ENCODE results near the gene PMM2. TPM values are rescaled to one million over a fixed set of nuclear protein-coding genes. Genes with fewer than 3 reads are reported as not detected.
A peak's percentile ranks its signal among the peaks of the same experiment; 100 is the strongest.

Gene PMM2
- total RNA-seq, 1 experiment from 2014 or later, result 53.8 TPM

GRCh38 chr16:8850279-8850885, 52.7 kb downstream of the PMM2 start:
- ATAC-seq (peak; percentile 13; the same call in 1 of the 2 replicates), DNase-seq (ENCODE audit: low spot score) (peak; percentile 11)
- no peaks in the 10 kb centered on the region for H3K27me3 Mint-ChIP-seq (ENCODE audit: low read depth)
- TF ChIP-seq TEAD1 (CRISPR knock-in tag; IDR thresholded peaks at IDR 0.05) (no peak), RELA (CRISPR knock-in tag; IDR thresholded peaks at IDR 0.05; ENCODE audit: borderline replicate concordance) (no peak), GABPB1 (CRISPR knock-in tag; IDR thresholded peaks at IDR 0.05) (peak; percentile 79), FOXP1 (CRISPR knock-in tag; IDR thresholded peaks at IDR 0.05; ENCODE audit: borderline replicate concordance) (no peak)
- H3K36me3 Mint-ChIP-seq, result peaks cover 51% of the 10 kb centered on the region
- H3K4me1 Mint-ChIP-seq, result peaks cover 45% of the 10 kb centered on the region
- POLR2A ChIA-PET, result no interaction called here
- H3K27ac Mint-ChIP-seq, result peak overlapping the region; percentile 93
- H3K9me3 Mint-ChIP-seq, result no peaks in the 10 kb centered on the region
- CTCF ChIA-PET, result interaction anchor here (2.3 to 3.4 kb wide), 2 partner anchors 19 to 30 kb away, joined by 8 to 9 read pairs; partner anchors contain the start of gene CARHSP1
- no peak overlapping the region for H3K4me3 Mint-ChIP-seq

- Mint-ChIP-seq H3K4me3 (no peak overlapping the region), H3K9me3 (no peaks in the 10 kb centered on the region), H3K4me1 (peaks cover 52% of the 10 kb centered on the region), H3K27ac (peak overlapping the region; percentile 79), H3K27me3 (ENCODE audit: low read depth) (no peaks in the 10 kb centered on the region), H3K36me3 (peaks cover 61% of the 10 kb centered on the region)
- ChIA-PET POLR2A (interaction anchor here (0.6 to 1.4 kb wide), 2 partner anchors 12 to 168 kb away, joined by 5 to 8 read pairs; no protein-coding TSS in a partner anchor), CTCF (interaction anchor here (1.0 to 3.4 kb wide), 5 partner anchors 17 to 285 kb away, joined by 3 to 9 read pairs (median 6); partner anchors contain the start of gene CARHSP1)
- ATAC-seq (no peak), DNase-seq (ENCODE audit: low spot score) (peak; percentile 4)
- TF ChIP-seq ARID4B (CRISPR knock-in tag; IDR thresholded peaks at IDR 0.05; ENCODE audit: borderline replicate concordance) (no peak), TP53 (CRISPR knock-in tag; IDR thresholded peaks at IDR 0.05) (no peak), RELA (CRISPR knock-in tag; IDR thresholded peaks at IDR 0.05; ENCODE audit: borderline replicate concordance) (no peak), JAZF1 (CRISPR knock-in tag; IDR thresholded peaks at IDR 0.05) (no peak), ZNF396 (CRISPR knock-in tag; IDR thresholded peaks at IDR 0.05; ENCODE audit: borderline replicate concordance) (no peak), ERG (CRISPR knock-in tag; IDR thresholded peaks at IDR 0.05) (no peak), FOXP1 (CRISPR knock-in tag; IDR thresholded peaks at IDR 0.05; ENCODE audit: borderline replicate concordance) (no peak), AFF4 (CRISPR knock-in tag; IDR thresholded peaks at IDR 0.05; ENCODE audit: borderline replicate concordance) (no peak), HMGA2 (CRISPR knock-in tag; IDR thresholded peaks at IDR 0.05) (no peak)
- TF ChIP-seq, protein P1, sequence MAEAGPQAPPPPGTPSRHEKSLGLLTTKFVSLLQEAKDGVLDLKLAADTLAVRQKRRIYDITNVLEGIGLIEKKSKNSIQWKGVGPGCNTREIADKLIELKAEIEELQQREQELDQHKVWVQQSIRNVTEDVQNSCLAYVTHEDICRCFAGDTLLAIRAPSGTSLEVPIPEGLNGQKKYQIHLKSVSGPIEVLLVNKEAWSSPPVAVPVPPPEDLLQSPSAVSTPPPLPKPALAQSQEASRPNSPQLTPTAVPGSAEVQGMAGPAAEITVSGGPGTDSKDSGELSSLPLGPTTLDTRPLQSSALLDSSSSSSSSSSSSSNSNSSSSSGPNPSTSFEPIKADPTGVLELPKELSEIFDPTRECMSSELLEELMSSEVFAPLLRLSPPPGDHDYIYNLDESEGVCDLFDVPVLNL (CRISPR knock-in tag; IDR thresholded peaks at IDR 0.05; ENCODE audit: borderline replicate concordance, low read depth), result no peak
- TF ChIP-seq, protein P2, sequence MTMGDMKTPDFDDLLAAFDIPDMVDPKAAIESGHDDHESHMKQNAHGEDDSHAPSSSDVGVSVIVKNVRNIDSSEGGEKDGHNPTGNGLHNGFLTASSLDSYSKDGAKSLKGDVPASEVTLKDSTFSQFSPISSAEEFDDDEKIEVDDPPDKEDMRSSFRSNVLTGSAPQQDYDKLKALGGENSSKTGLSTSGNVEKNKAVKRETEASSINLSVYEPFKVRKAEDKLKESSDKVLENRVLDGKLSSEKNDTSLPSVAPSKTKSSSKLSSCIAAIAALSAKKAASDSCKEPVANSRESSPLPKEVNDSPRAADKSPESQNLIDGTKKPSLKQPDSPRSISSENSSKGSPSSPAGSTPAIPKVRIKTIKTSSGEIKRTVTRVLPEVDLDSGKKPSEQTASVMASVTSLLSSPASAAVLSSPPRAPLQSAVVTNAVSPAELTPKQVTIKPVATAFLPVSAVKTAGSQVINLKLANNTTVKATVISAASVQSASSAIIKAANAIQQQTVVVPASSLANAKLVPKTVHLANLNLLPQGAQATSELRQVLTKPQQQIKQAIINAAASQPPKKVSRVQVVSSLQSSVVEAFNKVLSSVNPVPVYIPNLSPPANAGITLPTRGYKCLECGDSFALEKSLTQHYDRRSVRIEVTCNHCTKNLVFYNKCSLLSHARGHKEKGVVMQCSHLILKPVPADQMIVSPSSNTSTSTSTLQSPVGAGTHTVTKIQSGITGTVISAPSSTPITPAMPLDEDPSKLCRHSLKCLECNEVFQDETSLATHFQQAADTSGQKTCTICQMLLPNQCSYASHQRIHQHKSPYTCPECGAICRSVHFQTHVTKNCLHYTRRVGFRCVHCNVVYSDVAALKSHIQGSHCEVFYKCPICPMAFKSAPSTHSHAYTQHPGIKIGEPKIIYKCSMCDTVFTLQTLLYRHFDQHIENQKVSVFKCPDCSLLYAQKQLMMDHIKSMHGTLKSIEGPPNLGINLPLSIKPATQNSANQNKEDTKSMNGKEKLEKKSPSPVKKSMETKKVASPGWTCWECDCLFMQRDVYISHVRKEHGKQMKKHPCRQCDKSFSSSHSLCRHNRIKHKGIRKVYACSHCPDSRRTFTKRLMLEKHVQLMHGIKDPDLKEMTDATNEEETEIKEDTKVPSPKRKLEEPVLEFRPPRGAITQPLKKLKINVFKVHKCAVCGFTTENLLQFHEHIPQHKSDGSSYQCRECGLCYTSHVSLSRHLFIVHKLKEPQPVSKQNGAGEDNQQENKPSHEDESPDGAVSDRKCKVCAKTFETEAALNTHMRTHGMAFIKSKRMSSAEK (CRISPR knock-in tag; IDR thresholded peaks at IDR 0.05; ENCODE audit: borderline replicate concordance), result no peak
These were observed 54.2 kb downstream of the PMM2 start for GRCh38 chr16:8851761-8852403.
